Measurements from ENCODE around the gene BNC2. TPM values are rescaled to one million over a fixed set of nuclear protein-coding genes. Genes with fewer than 3 reads are reported as not detected.

Gene BNC2
- total RNA-seq, 1 experiment from 2014 or later, result 43.6 TPM

DNA sequence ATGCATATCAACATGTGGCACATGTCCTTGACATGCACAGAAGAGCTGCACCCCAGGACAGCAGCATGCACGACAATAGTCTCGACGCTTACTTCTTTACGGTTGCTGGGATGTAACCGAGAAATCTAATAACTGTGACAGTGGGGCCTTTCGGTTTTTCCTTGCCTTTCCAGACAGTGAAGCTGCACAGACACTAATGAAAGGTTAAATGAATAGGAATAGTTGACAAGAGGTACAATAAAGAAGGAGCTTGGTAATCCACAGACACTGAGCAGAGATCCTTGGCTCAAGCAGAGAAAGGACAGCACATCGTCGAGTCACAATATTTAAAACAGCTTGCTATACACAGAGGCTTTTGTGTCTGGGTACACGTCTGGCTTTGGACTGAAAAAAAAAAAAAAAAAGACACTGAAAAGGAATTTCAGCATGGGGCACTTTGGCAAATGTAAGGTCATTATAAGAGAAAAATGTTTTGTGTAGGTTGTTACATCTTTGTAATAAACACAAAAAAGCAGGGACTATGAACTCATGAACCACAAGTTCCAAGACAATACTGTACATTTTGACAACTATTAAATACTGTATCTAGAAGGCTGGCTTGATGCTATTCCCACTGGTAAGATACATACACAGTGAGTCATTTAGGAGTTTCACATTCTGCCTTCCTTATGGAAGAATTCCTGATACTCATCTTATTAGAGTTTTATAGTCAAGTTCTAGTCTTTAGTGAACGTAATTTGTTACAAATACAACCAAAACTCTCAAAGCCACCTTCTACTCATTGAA is 5.6 kb downstream of the BNC2 start:
- H3K4me1 ChIP-seq (ENCODE audit: insufficient read depth, low read length), result peaks cover 6% of the 10 kb centered on the region; the same call in 1 of the 2 replicates
- peaks cover 7% of the 10 kb centered on the region for H3K23me2 ChIP-seq (ENCODE audit: insufficient read length, low read depth, low read length, poor library complexity, severe bottlenecking)
- Mint-ChIP-seq H3K36me3 (ENCODE audit: insufficient read depth in 1 of 3, low read depth in 3 of 3) (peaks cover 2 to 8% (median 3%) of the 10 kb centered on the region in 3 experiments; a peak in 5 of 7 replicates), H3K27me3 (ENCODE audit: low read depth) (peaks cover 1% of the 10 kb centered on the region), H3K4me1 (peaks cover 48 to 57% of the 10 kb centered on the region in 2 experiments), H3K27ac (peak overlapping the region in 2 of 3 experiments; percentile 27 to 66; a peak in 3 of 7 replicates), H3K9me3 (no peaks in the 10 kb centered on the region), H3K4me3 (no peak overlapping the region)
- H3K9ac ChIP-seq (ENCODE audit: extremely low read depth, insufficient read length, low read length), result no peak overlapping the region
- H3K18ac ChIP-seq (ENCODE audit: insufficient read length, low read depth, low read length), result no peak overlapping the region
- H4K5ac ChIP-seq (ENCODE audit: insufficient read length, low read depth, low read length), result no peak overlapping the region
- no peak overlapping the region for H2BK12ac ChIP-seq (ENCODE audit: insufficient read length, low read depth, low read length)
- no peak overlapping the region for H3K23ac ChIP-seq (ENCODE audit: insufficient read length, low read depth, low read length)
- DNase-seq, result no peak
- WGBS (ENCODE audit: extremely low coverage, insufficient read length, low lambda C conversion rate), result no CpG with 5 or more reads among the region's 10 CpGs
- H3K79me2 ChIP-seq (ENCODE audit: insufficient read depth, low read length), result 0 out of 2 replicates have a peak, but pooled peaks cover 2% of the 10 kb centered on the region
- no peak overlapping the region for H3K4me2 ChIP-seq (ENCODE audit: insufficient read depth, insufficient read length, low read length)
- H3K27ac ChIP-seq (ENCODE audit: insufficient read length, low read depth, low read length), result no peak overlapping the region
- no peaks in the 10 kb centered on the region; the same call in 1 of the 2 replicates for H3K27me3 ChIP-seq (ENCODE audit: insufficient read depth, low read length)
- H3K9me3 ChIP-seq (ENCODE audit: control insufficient read depth, low read depth, low read length), result no peaks in the 10 kb centered on the region
- H2BK120ac ChIP-seq (ENCODE audit: low read depth, low read length, poor library complexity, severe bottlenecking), result no peak overlapping the region
- TF ChIP-seq CTCF (conservative IDR thresholded peaks at IDR 0.05), result no peak
- H4K8ac ChIP-seq (replicated peaks; ENCODE audit: insufficient read length, low read depth, low read length), result no peak overlapping the region
- H2AK5ac ChIP-seq (ENCODE audit: insufficient read length, low read length), result no peak overlapping the region
- H2BK20ac ChIP-seq (ENCODE audit: low read depth, low read length, poor library complexity, severe bottlenecking), result no peak overlapping the region
- H4K91ac ChIP-seq (ENCODE audit: insufficient read length, low read depth, low read length), result no peak overlapping the region
- H3K14ac ChIP-seq (ENCODE audit: insufficient read depth, low read length), result no peak overlapping the region
- no peak overlapping the region for H3K56ac ChIP-seq (ENCODE audit: insufficient read length, low read depth, low read length)
- no peak overlapping the region for H3K4ac ChIP-seq (ENCODE audit: low read depth, low read length)
- H2BK5ac ChIP-seq (ENCODE audit: insufficient read length, low read length), result no peak overlapping the region
- H2BK15ac ChIP-seq (ENCODE audit: low read depth, low read length), result no peak overlapping the region
- no peak overlapping the region for H2AFZ ChIP-seq (ENCODE audit: low read length)
- no peak overlapping the region for H3T11ph ChIP-seq (ENCODE audit: low read length)
- H3K79me1 ChIP-seq (ENCODE audit: insufficient read depth, low read depth, low read length, poor library complexity, severe bottlenecking), result peaks cover 3% of the 10 kb centered on the region
- H4K20me1 ChIP-seq (ENCODE audit: control insufficient read depth, insufficient read depth, insufficient read length), result no peaks in the 10 kb centered on the region

All from H9 (cell line).